ENCODE data around the gene PTPMT1. TPM values are rescaled to one million over a fixed set of nuclear protein-coding genes. Genes with fewer than 3 reads are reported as not detected.

PTPMT1 gene, protein sequence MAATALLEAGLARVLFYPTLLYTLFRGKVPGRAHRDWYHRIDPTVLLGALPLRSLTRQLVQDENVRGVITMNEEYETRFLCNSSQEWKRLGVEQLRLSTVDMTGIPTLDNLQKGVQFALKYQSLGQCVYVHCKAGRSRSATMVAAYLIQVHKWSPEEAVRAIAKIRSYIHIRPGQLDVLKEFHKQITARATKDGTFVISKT
- total RNA-seq = 100 to 1,000 TPM in 1 of 4 donors, 10 to 100 TPM in 3; 84.1 to 111 (median 90.1) TPM

DNA sequence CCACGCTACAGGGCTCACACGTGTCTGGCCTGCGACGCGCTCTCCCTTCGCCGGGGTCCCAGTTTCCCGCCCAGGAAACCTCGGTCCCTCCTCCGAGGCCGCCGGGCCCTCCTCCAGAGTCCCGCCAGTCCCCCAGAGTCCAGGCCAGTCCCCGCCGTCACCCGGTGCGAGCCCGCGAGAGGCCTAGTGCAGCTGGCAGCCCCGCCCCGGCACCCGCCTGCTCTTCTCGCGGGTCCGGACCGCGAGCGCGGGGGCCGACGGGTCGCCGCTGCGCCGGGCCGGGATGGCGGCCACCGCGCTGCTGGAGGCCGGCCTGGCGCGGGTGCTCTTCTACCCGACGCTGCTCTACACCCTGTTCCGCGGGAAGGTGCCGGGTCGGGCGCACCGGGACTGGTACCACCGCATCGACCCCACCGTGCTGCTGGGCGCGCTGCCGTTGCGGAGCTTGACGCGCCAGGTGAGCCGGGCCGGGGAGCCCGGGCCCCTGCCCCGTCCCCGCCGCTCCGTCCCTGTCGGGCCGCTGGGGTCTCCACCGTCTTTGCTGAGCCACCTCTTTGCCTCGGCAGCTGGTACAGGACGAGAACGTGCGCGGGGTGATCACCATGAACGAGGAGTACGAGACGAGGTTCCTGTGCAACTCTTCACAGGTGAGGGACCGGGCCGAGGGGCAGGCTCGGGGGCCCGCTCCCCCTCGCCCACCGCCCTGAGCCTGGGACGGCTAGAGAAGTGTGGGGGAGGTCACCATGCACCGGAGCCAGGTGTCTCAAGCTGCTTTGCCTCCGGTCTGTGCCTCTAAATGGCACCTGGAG is at the start of gene PTPMT1:
Gene PTPMT1, plus strand, starts transcription at position 260 of the 809 bp plus-strand sequence. Its CDS starts 24 bp downstream, at position 284.
- intact Hi-C loops (cut with DNase I; ENCODE audit: low total_unique reads) = no loop called here
- H3K4me3 ChIP-seq (ENCODE audit: low read depth, poor library complexity, severe bottlenecking) = peak within 1 kb of the TSS; percentile 89
- TF ChIP-seq, protein P1, sequence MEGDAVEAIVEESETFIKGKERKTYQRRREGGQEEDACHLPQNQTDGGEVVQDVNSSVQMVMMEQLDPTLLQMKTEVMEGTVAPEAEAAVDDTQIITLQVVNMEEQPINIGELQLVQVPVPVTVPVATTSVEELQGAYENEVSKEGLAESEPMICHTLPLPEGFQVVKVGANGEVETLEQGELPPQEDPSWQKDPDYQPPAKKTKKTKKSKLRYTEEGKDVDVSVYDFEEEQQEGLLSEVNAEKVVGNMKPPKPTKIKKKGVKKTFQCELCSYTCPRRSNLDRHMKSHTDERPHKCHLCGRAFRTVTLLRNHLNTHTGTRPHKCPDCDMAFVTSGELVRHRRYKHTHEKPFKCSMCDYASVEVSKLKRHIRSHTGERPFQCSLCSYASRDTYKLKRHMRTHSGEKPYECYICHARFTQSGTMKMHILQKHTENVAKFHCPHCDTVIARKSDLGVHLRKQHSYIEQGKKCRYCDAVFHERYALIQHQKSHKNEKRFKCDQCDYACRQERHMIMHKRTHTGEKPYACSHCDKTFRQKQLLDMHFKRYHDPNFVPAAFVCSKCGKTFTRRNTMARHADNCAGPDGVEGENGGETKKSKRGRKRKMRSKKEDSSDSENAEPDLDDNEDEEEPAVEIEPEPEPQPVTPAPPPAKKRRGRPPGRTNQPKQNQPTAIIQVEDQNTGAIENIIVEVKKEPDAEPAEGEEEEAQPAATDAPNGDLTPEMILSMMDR (IDR thresholded peaks at IDR 0.05) = no peak
- TF ChIP-seq POLR2A (IDR thresholded peaks at IDR 0.05) = no peak
- peak; percentile 39 to 91 for DNase-seq (ENCODE audit: low spot score in 2 of 2)
- 1 to 2% methylated on average over 35 to 56 of the region's 86 CpGs for WGBS, 2 donors

DNA sequence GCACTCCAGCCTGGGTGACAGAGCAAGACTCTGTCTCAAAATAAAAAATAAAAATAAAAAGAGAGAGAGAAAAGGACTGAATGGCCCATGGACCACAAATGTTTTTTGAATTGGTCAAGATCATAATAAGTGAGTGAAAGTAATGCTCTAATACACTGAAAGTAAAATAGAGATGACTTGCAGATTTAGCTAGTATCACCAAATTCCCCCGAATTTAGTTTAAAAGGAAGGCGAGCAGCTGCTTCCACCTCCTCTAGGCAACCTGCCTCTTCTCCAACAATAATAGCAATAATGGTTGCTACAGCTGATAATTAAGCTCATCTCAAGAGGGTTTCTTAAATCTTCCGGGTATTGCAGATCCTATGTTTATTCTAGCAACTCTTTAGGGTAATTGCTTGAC is 49.2 kb upstream of the PTPMT1 start:
- no peak overlapping the region for H3K4me3 ChIP-seq (ENCODE audit: low read depth, poor library complexity, severe bottlenecking)
- 76 to 81% methylated on average over 3 of the region's 3 CpGs for WGBS, 2 donors
- no peak for TF ChIP-seq POLR2A (IDR thresholded peaks at IDR 0.05)
- TF ChIP-seq, protein P1 (IDR thresholded peaks at IDR 0.05) = no peak

DNA sequence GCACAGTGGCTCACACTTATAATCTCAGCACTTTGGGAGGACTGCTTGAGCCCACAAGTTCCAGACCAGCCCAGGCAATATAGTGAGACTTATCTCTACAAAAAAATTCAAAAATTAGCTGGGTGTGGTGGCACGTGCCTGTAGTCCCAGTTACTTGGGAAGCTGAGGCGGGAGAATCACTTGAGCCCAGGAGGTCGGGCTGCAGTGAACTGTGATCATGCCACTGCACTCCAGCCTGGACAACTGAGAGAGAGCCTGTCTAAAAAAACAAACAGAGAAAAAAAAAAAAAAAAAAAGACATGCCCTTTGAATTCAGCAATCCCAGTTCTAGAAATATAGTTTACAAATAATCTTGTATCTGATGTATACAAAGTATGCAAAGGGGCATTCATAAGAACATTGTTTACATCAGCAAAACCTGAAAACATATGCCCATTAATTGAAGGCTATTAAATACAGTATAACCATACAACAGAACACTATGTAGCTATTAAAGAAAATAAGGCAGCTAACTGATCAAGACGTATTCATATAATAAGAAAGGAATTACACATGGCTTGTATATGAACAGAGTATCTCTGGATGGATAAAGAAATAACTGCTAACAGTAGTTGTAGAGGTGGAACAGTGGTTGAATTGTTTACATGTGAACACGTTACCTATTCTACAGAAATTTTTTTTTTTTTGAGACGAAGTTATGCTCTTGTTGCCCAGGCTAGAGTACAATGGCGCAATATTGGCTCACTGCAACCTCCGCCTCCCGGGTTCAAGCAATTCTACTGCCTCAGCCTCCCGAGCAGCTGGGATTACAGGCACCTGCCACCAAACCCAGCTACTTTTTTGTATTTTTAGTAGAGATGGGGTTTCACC is 48.2 kb upstream of the PTPMT1 start:
- intact Hi-C loops (cut with DNase I; ENCODE audit: low total_unique reads) = no loop called here

More for the DNA sequence above, 49.2 kb upstream of the PTPMT1 start:
- intact Hi-C loops (cut with DNase I; ENCODE audit: low total_unique reads) = no loop called here
- no peak for DNase-seq (ENCODE audit: low spot score in 2 of 2)

DNA sequence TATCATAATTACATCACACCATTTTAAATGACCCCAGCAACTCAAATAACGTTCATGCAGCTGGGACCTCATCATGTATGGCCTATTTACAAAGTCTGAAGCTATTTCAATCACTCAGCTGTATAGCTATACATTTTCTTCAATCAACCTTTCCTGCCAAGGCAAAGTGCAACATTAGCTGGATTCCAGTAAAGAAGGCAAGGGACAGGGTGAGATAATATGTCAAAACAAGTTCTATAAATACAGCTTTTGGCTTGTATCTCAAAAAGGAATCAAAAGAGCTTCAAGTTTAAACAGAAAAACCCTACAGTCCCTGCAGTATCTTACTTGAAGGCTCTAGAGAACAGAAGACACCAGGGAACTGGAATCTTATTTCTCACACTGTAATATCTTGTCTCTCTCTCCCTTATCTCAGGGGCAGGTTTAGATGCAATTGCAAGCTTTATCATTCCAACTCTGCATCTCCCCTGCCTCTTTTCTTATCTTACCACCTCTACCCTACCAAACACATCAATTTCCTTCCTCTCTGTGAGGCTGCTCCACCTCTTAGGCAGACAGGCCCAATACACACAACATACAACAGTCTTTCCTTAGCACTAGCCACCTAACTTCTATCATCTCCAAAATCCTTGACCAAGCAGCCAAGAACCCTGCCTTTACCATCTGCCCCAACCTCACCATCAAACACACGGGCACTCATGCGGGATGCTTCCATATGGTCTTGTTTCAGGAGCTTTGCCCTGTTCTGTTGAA is 47.0 kb upstream of the PTPMT1 start:
- no peak overlapping the region for H3K4me3 ChIP-seq (ENCODE audit: low read depth, poor library complexity, severe bottlenecking)
- WGBS, 2 donors = 50 to 58% methylated on average over 3 of the region's 3 CpGs
- no peak for DNase-seq (ENCODE audit: low spot score in 2 of 2)
- intact Hi-C loops (cut with DNase I; ENCODE audit: low total_unique reads) = no loop called here
- no peak for TF ChIP-seq POLR2A (IDR thresholded peaks at IDR 0.05)
- TF ChIP-seq, protein P1 (IDR thresholded peaks at IDR 0.05) = no peak

More for the DNA sequence above, 48.2 kb upstream of the PTPMT1 start:
- DNase-seq (ENCODE audit: low spot score in 2 of 2) = no peak
- TF ChIP-seq POLR2A (IDR thresholded peaks at IDR 0.05) = no peak
- TF ChIP-seq, protein P1 (IDR thresholded peaks at IDR 0.05) = no peak
- H3K4me3 ChIP-seq (ENCODE audit: low read depth, poor library complexity, severe bottlenecking) = no peak overlapping the region
- WGBS, 2 donors = 78 to 80% methylated on average over 10 of the region's 10 CpGs
